H1 (cell line): Measurements from ENCODE around the gene GIMD1. TPM values are rescaled to one million over a fixed set of nuclear protein-coding genes. Genes with fewer than 3 reads are reported as not detected.

Experiments used
- CTCF ChIA-PET: fragments of 300-600 bp; sonication (Branson Sonifier 250); formaldehyde crosslinking; loops from one replicate; lab custom pipeline; 2021; ENCODE audit not compliant: partially characterized antibody; lab: Charles Lee
- POLR2A ChIA-PET: fragments of 300-600 bp; sonication (Branson Sonifier 250); formaldehyde crosslinking; loops from one replicate; lab custom pipeline; 2021; ENCODE audit warnings: inconsistent platforms; ENCODE audit not compliant: partially characterized antibody; lab: Charles Lee
- DNase-seq, 2 experiments: peaks; one replicate each; pipeline versions ENCODE4 v3.0.0 to v3.0.0-alpha.2; 2010 to 2022; ENCODE audit warnings: low spot score in 2 of 2, low read depth in 1 of 2, mixed read lengths in 1 of 2
- FAIRE-seq: peaks from 2 replicates; lab custom pipeline; 2011; peaks lifted over from hg19 to GRCh38; lab: Jason Lieb, UNC
- H2AFZ ChIP-seq: 2 replicates; pipeline ENCODE4 v1.8.1; 2012; ENCODE audit warnings: low read length, inconsistent platforms
- H2AK5ac ChIP-seq: 2 replicates; pipeline ENCODE4 v1.6.1; 2013; ENCODE audit warnings: low read depth, low read length
- H2BK120ac ChIP-seq: replicated peaks from 2 replicates; pipeline ENCODE3; 2013; ENCODE audit warnings: low read depth, low read length, inconsistent platforms
- H2BK12ac ChIP-seq: 2 replicates; pipeline ENCODE4 v1.6.1; 2013; ENCODE audit warnings: low read depth, low read length
- H2BK15ac ChIP-seq: 2 replicates; pipeline ENCODE4 v1.6.1; 2013; ENCODE audit warnings: low read length
- H2BK20ac ChIP-seq: 2 replicates; pipeline ENCODE4 v1.6.1; 2013; ENCODE audit warnings: low read length
- H2BK5ac ChIP-seq: 2 replicates; pipeline ENCODE4 v1.6.1; 2013; ENCODE audit warnings: low read depth, low read length
- H3K14ac ChIP-seq: 2 replicates; pipeline ENCODE4 v1.6.1; 2013; ENCODE audit warnings: inconsistent platforms; ENCODE audit not compliant: insufficient read length
- H3K18ac ChIP-seq: 2 replicates; pipeline ENCODE4 v1.6.1; 2013; ENCODE audit warnings: low read length; ENCODE audit errors: extremely low read depth
- H3K23ac ChIP-seq: 2 replicates; pipeline ENCODE4 v1.6.1; 2013; ENCODE audit warnings: inconsistent platforms; ENCODE audit not compliant: insufficient read length
- H3K23me2 ChIP-seq: 2 replicates; pipeline ENCODE4 v1.6.1; 2013; ENCODE audit warnings: low read depth, low read length
- H3K27ac ChIP-seq: 2 replicates; pipeline ENCODE4 v1.6.1; 2011; ENCODE audit warnings: low read depth, low read length, inconsistent platforms
- H3K27me3 ChIP-seq, 4 experiments: replicated peaks in 1 of 4; 1 replicate in 1 of 4; 2 replicates in 3 of 4; pipeline versions ENCODE4 v1.6.1 to v1.8.1; 2011 to 2013; ENCODE audit warnings: low read length in 3 of 4, mild to moderate bottlenecking in 3 of 4, inconsistent platforms in 2 of 4, mixed read lengths in 2 of 4, moderate library complexity in 1 of 4; ENCODE audit not compliant: control insufficient read depth in 3 of 4, insufficient read depth in 3 of 4; ENCODE audit errors: extremely low read depth in 1 of 4
- H3K36me3 ChIP-seq, 4 experiments: 2 replicates each; pipeline versions ENCODE4 v1.6.1 to v1.8.1; 2011 to 2013; ENCODE audit warnings: mild to moderate bottlenecking in 4 of 4, low read length in 3 of 4, moderate library complexity in 2 of 4, control low read depth in 1 of 4, inconsistent platforms in 1 of 4; ENCODE audit not compliant: insufficient read depth in 4 of 4, control insufficient read depth in 2 of 4
- H3K4ac ChIP-seq: replicated peaks from 2 replicates; pipeline ENCODE3; 2013; ENCODE audit warnings: low read length, low read depth, mixed read lengths, inconsistent platforms; ENCODE audit not compliant: insufficient read length
- H3K4me1 ChIP-seq, 4 experiments: replicated peaks in 1 of 4; 1 replicate in 1 of 4; 2 replicates in 3 of 4; pipeline versions ENCODE4 v1.6.1 to v1.8.1; 2011 to 2013; ENCODE audit warnings: low read length in 3 of 4, inconsistent platforms in 2 of 4, mixed read lengths in 1 of 4; ENCODE audit not compliant: insufficient read depth in 4 of 4, control insufficient read depth in 3 of 4
- H3K4me2 ChIP-seq, 2 experiments: 2 replicates each; pipeline versions ENCODE4 v1.6.1 to v1.8.1; 2011 to 2013; ENCODE audit warnings: low read depth in 2 of 2, low read length in 2 of 2, control low read depth in 1 of 2, inconsistent platforms in 1 of 2, mild to moderate bottlenecking in 1 of 2; ENCODE audit not compliant: insufficient read depth in 1 of 2
- H3K4me3 ChIP-seq, 4 experiments: fragments of 200-600, 300-600 bp in 1 of 4; sonication (generic), shearing (Covaris generic), sonication (Bioruptor Twin) in 1 of 4; 2 replicates each; pipeline versions ENCODE4 v1.5.1 to v1.8.1; 2011 to 2016; ENCODE audit warnings: low read length in 4 of 4, low read depth in 3 of 4, control low read depth in 2 of 4, inconsistent platforms in 2 of 4, mild to moderate bottlenecking in 2 of 4, mixed read lengths in 1 of 4, moderate library complexity in 1 of 4; ENCODE audit not compliant: insufficient read depth in 2 of 4; ENCODE audit errors: extremely low read depth in 1 of 4
- H3K56ac ChIP-seq: replicated peaks from 2 replicates; pipeline ENCODE3; 2013; ENCODE audit warnings: low read depth, mild to moderate bottlenecking, mixed read lengths, low read length, inconsistent platforms; ENCODE audit not compliant: insufficient read length
- H3K79me1 ChIP-seq: 2 replicates; pipeline ENCODE4 v1.6.1; 2013; ENCODE audit warnings: low read depth, low read length, control low read depth
- H3K79me2 ChIP-seq, 2 experiments: 2 replicates each; pipeline versions ENCODE4 v1.6.1 to v1.8.1; 2012 to 2013; ENCODE audit warnings: low read length in 2 of 2, mild to moderate bottlenecking in 2 of 2, inconsistent platforms in 1 of 2; ENCODE audit not compliant: insufficient read depth in 2 of 2, control insufficient read depth in 1 of 2
- H3K9ac ChIP-seq, 4 experiments: replicated peaks in 1 of 4; 1 replicate in 1 of 4; 2 replicates in 3 of 4; pipeline versions ENCODE4 v1.6.1 to v1.8.1; 2011 to 2013; ENCODE audit warnings: low read depth in 3 of 4, low read length in 3 of 4, control low read depth in 2 of 4, mild to moderate bottlenecking in 2 of 4, moderate library complexity in 2 of 4, inconsistent platforms in 1 of 4; ENCODE audit errors: extremely low read depth in 1 of 4
- H3K9me3 ChIP-seq, 2 experiments: 2 replicates each; pipeline versions ENCODE4 v1.6.1 to v1.8.1; 2012 to 2013; ENCODE audit warnings: mild to moderate bottlenecking in 2 of 2, moderate library complexity in 2 of 2, control low read depth in 1 of 2, inconsistent platforms in 1 of 2, low read depth in 1 of 2, low read length in 1 of 2, mixed read lengths in 1 of 2; ENCODE audit not compliant: insufficient read depth in 2 of 2
- H4K20me1 ChIP-seq, 2 experiments: replicated peaks in 1 of 2; 2 replicates each; pipeline versions ENCODE3 to v1.8.1; 2011 to 2013; ENCODE audit warnings: inconsistent platforms in 2 of 2, low read length in 2 of 2, mild to moderate bottlenecking in 1 of 2; ENCODE audit not compliant: insufficient read depth in 2 of 2, control insufficient read depth in 1 of 2
- H4K5ac ChIP-seq: 2 replicates; pipeline ENCODE4 v1.6.1; 2013; ENCODE audit warnings: low read length, low read depth, mixed read lengths, inconsistent platforms; ENCODE audit not compliant: insufficient read length
- H4K8ac ChIP-seq: 2 replicates; pipeline ENCODE4 v1.8.0; 2013; ENCODE audit warnings: mild to moderate bottlenecking, moderate library complexity, low read length, inconsistent platforms; ENCODE audit not compliant: insufficient read depth; ENCODE audit errors: extremely low read depth
- H4K91ac ChIP-seq: replicated peaks from 2 replicates; pipeline ENCODE3; 2013; ENCODE audit warnings: low read length, mixed read lengths, inconsistent platforms; ENCODE audit not compliant: insufficient read length
- ASH2L ChIP-seq: fragments of 200-600, 300-600 bp; sonication (generic); IDR thresholded peaks from one replicate; pipeline ENCODE4 v1.7.1; 2017; ENCODE audit warnings: low read length
- BACH1 ChIP-seq: IDR thresholded peaks from 2 replicates; pipeline ENCODE4 v1.6.1; 2012; ENCODE audit warnings: low read length, improper control_type of control experiment
- BCL11A ChIP-seq, 2 experiments: IDR thresholded peaks; one replicate each; pipeline ENCODE4 v1.6.1; 2011; ENCODE audit warnings: low read depth in 2 of 2, low read length in 2 of 2, mild to moderate bottlenecking in 2 of 2
- CHD2 ChIP-seq: IDR thresholded peaks from 2 replicates; pipeline ENCODE4 v1.6.1; 2012; ENCODE audit warnings: low read length, improper control_type of control experiment
- FOSL1 ChIP-seq: IDR thresholded peaks from 2 replicates; pipeline ENCODE4 v1.6.1; 2011; ENCODE audit warnings: mild to moderate bottlenecking, low read depth, low read length, moderate library complexity; ENCODE audit not compliant: insufficient read depth
- GABPA ChIP-seq: IDR thresholded peaks from 2 replicates; pipeline ENCODE4 v1.6.1; 2011; ENCODE audit warnings: mild to moderate bottlenecking, low read length, moderate library complexity, borderline replicate concordance; ENCODE audit not compliant: insufficient read depth
- GTF2F1 ChIP-seq: IDR thresholded peaks from 2 replicates; pipeline ENCODE4 v1.6.1; 2012; ENCODE audit warnings: low read depth, low read length, improper control_type of control experiment, borderline replicate concordance
- HDAC2 ChIP-seq, 2 experiments: fragments of 300-600 bp in 1 of 2; sonication (generic) in 1 of 2; IDR thresholded peaks; 2 replicates each; pipeline ENCODE4 v1.6.1; 2011 to 2012; ENCODE audit warnings: low read depth in 2 of 2, low read length in 2 of 2, mild to moderate bottlenecking in 2 of 2, moderate library complexity in 2 of 2, borderline replicate concordance in 1 of 2, inconsistent platforms in 1 of 2
- JUND ChIP-seq: IDR thresholded peaks from 2 replicates; pipeline ENCODE4 v1.6.1; 2011; ENCODE audit warnings: mild to moderate bottlenecking, improper control_type of control experiment, low read length
- SP2 ChIP-seq: IDR thresholded peaks from 2 replicates; pipeline ENCODE4 v1.6.1; 2012; ENCODE audit warnings: mild to moderate bottlenecking, low read length, inconsistent platforms
- TAF1 ChIP-seq: IDR thresholded peaks from 2 replicates; pipeline ENCODE4 v1.6.1; 2011; ENCODE audit warnings: mild to moderate bottlenecking, low read depth, low read length
- ZNF274 ChIP-seq: IDR thresholded peaks from 2 replicates; pipeline ENCODE4 v1.7.0; 2012; ENCODE audit warnings: low read length, borderline replicate concordance; ENCODE audit errors: extremely low read depth
- WGBS, 2 experiments: shearing (Covaris generic) in 1 of 2; methylation state at CpG; one replicate each; pipeline versions ENCODE4 v1.1.6 to v1.1.7; 2013 to 2015; ENCODE audit warnings: low lambda C conversion rate in 2 of 2, mixed read lengths in 2 of 2, inconsistent platforms in 1 of 2, low coverage in 1 of 2, missing lambda C conversion rate in 1 of 2; ENCODE audit not compliant: insufficient replicate concordance in 2 of 2, insufficient coverage in 1 of 2, insufficient read length in 1 of 2; ENCODE audit errors: extremely low coverage in 1 of 2, missing lambda C conversion rate in 1 of 2; 5-methylcytosine and 5-hydroxymethylcytosine counted together
- polyA plus RNA-seq, 7 experiments: library from polyadenylated mRNA; depleted of rRNA in 3 of 7; stranded (reverse) in 5 of 7; unstranded in 2 of 7; fragments of >200 nt in 5 of 7; fragments of 200-250 nt in 2 of 7; gene quantifications; 1 replicate in 5 of 7; 2 replicates in 1 of 7; 4 replicates in 1 of 7; pipeline versions ENCODE4 v1.2.1 to v1.2.3, GENCODE V29; 2011 to 2013; ENCODE audit warnings: missing spikeins in 2 of 7, mixed read lengths in 2 of 7
- total RNA-seq: library from RNA; stranded (reverse); fragmentation: NEBNext Ultra II Directional; extraction: Animal tissue kit (Norgen Biotek cat#: 25700); gene quantifications from 2 replicates; pipeline ENCODE4 v1.2.1, GENCODE V29; 2021
- TF ChIP-seq, protein P1 (sequence below): IDR thresholded peaks from 2 replicates; pipeline ENCODE4 v1.6.1; 2012; ENCODE audit warnings: low read length, inconsistent platforms

Gene GIMD1
- total and polyA plus RNA-seq, 2 of the 8 experiments (the other 6 are each of a cell fraction or from before 2014, with no cell fraction given): not detected

GRCh38 chr4:106339431-106339830 is 29.1 kb downstream of the GIMD1 start:
- H4K8ac ChIP-seq: no peak overlapping the region
- H3K23ac ChIP-seq: no peak overlapping the region
- no peak overlapping the region for H2AK5ac ChIP-seq
- no peak overlapping the region for H2BK5ac ChIP-seq
- H4K5ac ChIP-seq: no peak overlapping the region
- no peak overlapping the region for H3K9ac ChIP-seq
- no peak overlapping the region for H2BK20ac ChIP-seq
- no peaks in the 10 kb centered on the region for H4K20me1 ChIP-seq
- H3K79me1 ChIP-seq: no peaks in the 10 kb centered on the region
- no peaks in the 10 kb centered on the region for H3K27me3 ChIP-seq
- no peak overlapping the region for H3K56ac ChIP-seq
- H3K18ac ChIP-seq: no peak overlapping the region
- WGBS, 2 experiments: 96% methylated on average over 4 of the region's 4 CpGs; no CpG with 5 or more reads in 1 of the 2 experiments
- DNase-seq: no peak
- no peaks in the 10 kb centered on the region for H3K4me1 ChIP-seq
- no peak for FAIRE-seq
- H3K36me3 ChIP-seq: peaks cover 0 to 21% (median 11%) of the 10 kb centered on the region in 4 experiments; a peak in 6 of 8 replicates
- no peaks in the 10 kb centered on the region for H3K9me3 ChIP-seq
- no peak overlapping the region for H4K91ac ChIP-seq
- H3K14ac ChIP-seq: no peak overlapping the region
- no peak overlapping the region for H3K4me2 ChIP-seq
- H2BK120ac ChIP-seq: no peak overlapping the region
- POLR2A ChIA-PET: no interaction called here
- H3K4ac ChIP-seq: no peak overlapping the region
- CTCF ChIA-PET: no interaction called here
- H3K23me2 ChIP-seq: no peaks in the 10 kb centered on the region
- H2BK12ac ChIP-seq: no peak overlapping the region
- H3K79me2 ChIP-seq: peaks cover 0 to 5% of the 10 kb centered on the region in 2 experiments; a peak in 1 of 4 replicates
- no peak overlapping the region for H2AFZ ChIP-seq
- TF ChIP-seq GABPA: no peak
- no peak for TF ChIP-seq ZNF274
- no peak for TF ChIP-seq FOSL1
- no peak for TF ChIP-seq ASH2L
- no peak for TF ChIP-seq JUND
- no peak for TF ChIP-seq BCL11A (IDR thresholded peaks at IDR 0.05; ENCODE audit: low read depth in 2 of 2, low read length in 2 of 2)
- TF ChIP-seq, protein P1, sequence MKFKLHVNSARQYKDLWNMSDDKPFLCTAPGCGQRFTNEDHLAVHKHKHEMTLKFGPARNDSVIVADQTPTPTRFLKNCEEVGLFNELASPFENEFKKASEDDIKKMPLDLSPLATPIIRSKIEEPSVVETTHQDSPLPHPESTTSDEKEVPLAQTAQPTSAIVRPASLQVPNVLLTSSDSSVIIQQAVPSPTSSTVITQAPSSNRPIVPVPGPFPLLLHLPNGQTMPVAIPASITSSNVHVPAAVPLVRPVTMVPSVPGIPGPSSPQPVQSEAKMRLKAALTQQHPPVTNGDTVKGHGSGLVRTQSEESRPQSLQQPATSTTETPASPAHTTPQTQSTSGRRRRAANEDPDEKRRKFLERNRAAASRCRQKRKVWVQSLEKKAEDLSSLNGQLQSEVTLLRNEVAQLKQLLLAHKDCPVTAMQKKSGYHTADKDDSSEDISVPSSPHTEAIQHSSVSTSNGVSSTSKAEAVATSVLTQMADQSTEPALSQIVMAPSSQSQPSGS: no peak
- TF ChIP-seq TAF1: no peak
- no peak for TF ChIP-seq CHD2
- TF ChIP-seq BACH1: no peak
- TF ChIP-seq GTF2F1: no peak
- TF ChIP-seq HDAC2 (IDR thresholded peaks at IDR 0.05; ENCODE audit: borderline replicate concordance in 1 of 2, low read depth in 2 of 2, low read length in 2 of 2): no peak
- TF ChIP-seq SP2: no peak
- no peak overlapping the region for H3K4me3 ChIP-seq
- no peak overlapping the region for H2BK15ac ChIP-seq
- no peak overlapping the region for H3K27ac ChIP-seq
